ENCODE data around the gene UBR4.

DNA sequence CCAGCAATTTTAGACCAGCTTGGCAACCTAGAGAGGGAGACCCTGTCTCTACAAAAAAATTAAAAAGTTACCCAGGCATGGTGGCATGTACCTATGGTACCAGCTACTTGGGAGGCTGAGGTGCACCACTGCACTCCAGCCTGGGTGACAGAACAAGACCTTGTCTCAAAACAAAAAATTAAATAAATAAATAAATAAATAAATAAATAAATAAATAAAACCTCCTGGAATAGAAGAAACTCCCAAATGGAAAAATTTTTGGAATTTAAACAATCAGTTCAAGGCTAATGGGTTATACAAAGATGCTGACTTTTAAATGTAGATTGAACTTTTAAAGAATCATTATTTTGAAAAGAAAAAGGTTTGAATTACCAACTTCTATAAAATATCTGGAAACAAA is 22.2 kb downstream of the UBR4 start:
- TF ChIP-seq POLR2AphosphoS5 (IDR thresholded peaks at IDR 0.05; ENCODE audit: borderline replicate concordance, low read depth, low read length) (no peak), EZH2 (IDR thresholded peaks at IDR 0.05) (no peak), FOXP2 (optimal IDR thresholded peaks at IDR 0.05; ENCODE audit: control extremely low read depth, extremely low read length, insufficient read depth) (no peak)

Data from SK-N-MC (cell line).